Right lobe of liver (tissue), 6 donors: ENCODE results near the gene STAB1. TPM values are rescaled to one million over a fixed set of nuclear protein-coding genes. Genes with fewer than 3 reads are reported as not detected.

Source experiments
- ATAC-seq, 4 donors: fragments of 200-7000 bp; cut with Tn5 transposase; one replicate each; pipeline ENCODE4 v1.9.1; 2020; ENCODE audit warnings: mild to moderate bottlenecking in 4 of 4, moderate library complexity in 4 of 4
- DNase-seq, 3 donors: peaks; one replicate each; pipeline ENCODE4 v3.0.0-alpha.2; 2020
- H3K27ac ChIP-seq, 3 donors: fragments of 200-600 bp; one replicate each; pipeline ENCODE4 v1.8.0; 2022
- H3K27me3 ChIP-seq, 2 donors: fragments of 200-600 bp; one replicate each; pipeline ENCODE4 v1.8.0; 2022
- H3K36me3 ChIP-seq, 4 donors: fragments of 200-600 bp; sonication (generic) in 1 of 4; one replicate each; pipeline versions ENCODE4 v1.5.1 to v1.8.0; 2017 to 2022; ENCODE audit warnings: control low read depth in 1 of 4
- H3K4me1 ChIP-seq, 4 donors: fragments of 200-600 bp; sonication (generic) in 1 of 4; one replicate each; pipeline versions ENCODE4 v1.5.1 to v1.8.0; 2017 to 2022; ENCODE audit warnings: control low read depth in 1 of 4
- H3K4me3 ChIP-seq, 3 donors: fragments of 200-600 bp; one replicate each; pipeline ENCODE4 v1.8.0; 2022
- H3K9me3 ChIP-seq, 4 donors: fragments of 200-600 bp; sonication (generic) in 1 of 4; one replicate each; pipeline versions ENCODE4 v1.5.1 to v1.8.0; 2017 to 2022; ENCODE audit warnings: control low read depth in 1 of 4
- CTCF ChIP-seq, 4 donors: fragments of 200-600 bp in 3 of 4; fragments of 450-650 bp in 1 of 4; IDR thresholded peaks; one replicate each; pipeline versions ENCODE4 v1.5.1 to v1.8.0; 2016 to 2022; ENCODE audit warnings: antibody characterized with exemption in 4 of 4, mild to moderate bottlenecking in 2 of 4
- POLR2A ChIP-seq: fragments of 450-650 bp; IDR thresholded peaks from one replicate; pipeline ENCODE4 v1.6.1; 2017; ENCODE audit warnings: antibody characterized with exemption, mild to moderate bottlenecking
- WGBS: methylation state at CpG from one replicate; pipeline ENCODE4 v1.1.6; 2018; ENCODE audit warnings: low coverage, low lambda C conversion rate; ENCODE audit not compliant: insufficient coverage; ENCODE audit errors: missing lambda C conversion rate; 5-methylcytosine and 5-hydroxymethylcytosine counted together
- intact Hi-C, 2 donors: fragments of 100-400 bp; cut with DNase I; formaldehyde crosslinking; loops; one replicate each; pipeline versions ENCODE4 v1.11.2 to v1.14.1; 2022
- total RNA-seq, 6 experiments: library from RNA; depleted of rRNA in 2 of 6; stranded (reverse); fragments of >200 nt in 2 of 6; fragmentation: NEBNext Ultra II Directional in 3 of 6; extraction: Animal tissue kit (Norgen Biotek cat#: 25700) in 3 of 6; gene quantifications; one replicate each; pipeline versions ENCODE4 v1.1.0 to v1.2.4, GENCODE V29; 2016 to 2023
- donor health status: DM: no; HTN: yes; CAD: no.
- donor health status: DM: no; HTN: no; CAD: no.
- donor health status: DM: no; HTN: no; CAD: no.
- donor health status: DM: no; HTN: yes; CAD: no.
- donor health status: DM: no; HTN: yes; CAD: no.

STAB1 gene
- total RNA-seq, 6 experiments from 2014 or later = 60.7 to 268 (median 92.5) TPM

DNA sequence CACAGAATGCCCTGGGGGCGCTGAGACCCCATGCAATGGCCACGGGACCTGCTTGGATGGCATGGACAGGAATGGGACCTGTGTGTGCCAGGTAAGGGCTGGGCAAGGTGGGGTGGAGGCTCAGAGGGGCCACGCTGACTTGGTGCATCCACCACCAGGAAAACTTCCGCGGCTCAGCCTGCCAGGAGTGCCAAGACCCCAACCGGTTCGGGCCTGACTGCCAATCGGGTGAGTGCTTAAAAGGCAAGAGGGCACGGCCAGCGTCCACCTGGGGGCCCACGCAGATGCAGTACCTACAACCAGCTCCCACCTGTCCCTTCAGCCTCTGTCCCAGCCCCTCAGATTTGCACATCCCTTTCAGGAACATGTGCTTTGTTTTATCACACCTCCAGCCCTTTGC is 6.9 kb downstream of the STAB1 start:
- no peak overlapping the region for H3K27ac ChIP-seq
- H3K4me1 ChIP-seq = no peaks in the 10 kb centered on the region
- intact Hi-C loops = no loop called here
- ATAC-seq (no peak), DNase-seq (no peak)
- no peak overlapping the region for H3K4me3 ChIP-seq
- no peaks in the 10 kb centered on the region for H3K27me3 ChIP-seq
- H3K36me3 ChIP-seq = peaks cover 0 to 5% (median 0%) of the 10 kb centered on the region in 4 donors
- TF ChIP-seq POLR2A (no peak), CTCF (IDR thresholded peaks at IDR 0.05) (no peak)
- H3K9me3 ChIP-seq = no peaks in the 10 kb centered on the region
- no CpG with 5 or more reads among the region's 11 CpGs for whole genome bisulfite sequencing

DNA sequence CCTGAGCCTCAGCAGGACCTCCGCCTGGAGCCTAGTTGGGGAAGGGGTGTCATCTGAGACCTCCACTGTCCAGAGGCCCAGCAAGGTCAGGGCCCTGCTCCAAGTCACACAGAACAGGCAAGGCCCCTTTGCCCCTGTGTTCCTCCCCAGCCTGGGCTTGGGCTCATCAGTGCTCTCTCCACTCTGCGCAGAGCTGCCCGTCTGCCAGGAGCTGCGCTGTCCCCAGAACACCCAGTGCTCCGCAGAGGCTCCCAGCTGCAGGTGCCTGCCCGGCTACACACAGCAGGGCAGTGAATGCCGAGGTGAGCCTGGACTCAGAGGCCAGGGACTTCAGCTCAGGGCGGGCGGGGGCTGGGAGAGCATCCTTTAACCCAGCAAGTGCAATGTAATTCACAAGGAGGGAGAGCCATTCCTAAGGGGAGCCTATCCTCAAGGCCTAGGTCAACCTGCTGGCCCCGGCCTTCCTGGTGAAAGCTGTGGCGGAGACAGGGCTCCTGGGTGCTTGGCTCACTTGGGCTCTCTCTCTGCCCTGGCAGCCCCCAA is 7.7 kb downstream of the STAB1 start:
- TF ChIP-seq CTCF (IDR thresholded peaks at IDR 0.05) (no peak), POLR2A (no peak)
- H3K9me3 ChIP-seq = no peaks in the 10 kb centered on the region
- H3K36me3 ChIP-seq = peaks cover 0 to 5% (median 0%) of the 10 kb centered on the region in 4 donors
- DNase-seq = no peak
- H3K4me1 ChIP-seq = no peaks in the 10 kb centered on the region
- intact Hi-C loops = no loop called here
- no peak overlapping the region for H3K4me3 ChIP-seq
- no peaks in the 10 kb centered on the region for H3K27me3 ChIP-seq
- no CpG with 5 or more reads among the region's 11 CpGs for WGBS
- H3K27ac ChIP-seq = no peak overlapping the region
- no peak for ATAC-seq

GRCh38 chr3:52503788-52504424 is 8.8 kb downstream of the STAB1 start:
- Histone ChIP-seq H3K27ac (no peak overlapping the region), H3K9me3 (no peaks in the 10 kb centered on the region), H3K4me3 (no peak overlapping the region), H3K36me3 (peaks cover 0 to 5% (median 0%) of the 10 kb centered on the region in 4 donors), H3K4me1 (no peaks in the 10 kb centered on the region), H3K27me3 (no peaks in the 10 kb centered on the region)
- intact Hi-C loops = no loop called here
- no peak for ATAC-seq
- 100% methylated on average over 1 of the region's 23 CpGs for WGBS
- no peak for DNase-seq
- TF ChIP-seq CTCF (IDR thresholded peaks at IDR 0.05) (no peak), POLR2A (no peak)

- intact Hi-C loops = no loop called here
- Histone ChIP-seq H3K9me3 (no peaks in the 10 kb centered on the region), H3K4me1 (no peaks in the 10 kb centered on the region), H3K4me3 (no peak overlapping the region), H3K27me3 (no peaks in the 10 kb centered on the region), H3K36me3 (peaks cover 0 to 5% (median 0%) of the 10 kb centered on the region in 4 donors), H3K27ac (no peak overlapping the region)
- TF ChIP-seq CTCF (IDR thresholded peaks at IDR 0.05) (no peak), POLR2A (no peak)
- ATAC-seq = no peak
- no peak for DNase-seq
- 81% methylated on average over 6 of the region's 10 CpGs for WGBS
Measured at GRCh38 chr3:52504977-52505376, 9.8 kb downstream of the STAB1 start.
